Spleen (tissue), 11 donors: ENCODE results near the gene BANK1. TPM values are rescaled to one million over a fixed set of nuclear protein-coding genes. Genes with fewer than 3 reads are reported as not detected.

Experiments
- DNase-seq: peaks from one replicate; pipeline ENCODE4 v3.0.0-alpha.2; 2020
- H3K27ac ChIP-seq, 8 donors: fragments of 200-600 bp; sonication (generic) in 7 of 8; 1 replicate in 4 of 8; 2 replicates in 4 of 8; pipeline versions ENCODE4 v1.5.0 to v1.8.0; 2016 to 2021; ENCODE audit warnings: inconsistent platforms in 4 of 8, mild to moderate bottlenecking in 4 of 8, moderate library complexity in 1 of 8
- H3K27me3 ChIP-seq, 7 donors: fragments of 200-600 bp; sonication (generic) in 6 of 7; replicated peaks in 1 of 7; 1 replicate in 4 of 7; 2 replicates in 3 of 7; pipeline versions ENCODE4 v1.5.0 to v1.8.0; 2016 to 2021; ENCODE audit warnings: inconsistent platforms in 3 of 7, mild to moderate bottlenecking in 1 of 7
- H3K36me3 ChIP-seq, 6 donors: fragments of 200-600 bp; sonication (generic) in 5 of 6; 1 replicate in 4 of 6; 2 replicates in 2 of 6; pipeline versions ENCODE4 v1.5.0 to v1.8.0; 2016 to 2021; ENCODE audit warnings: inconsistent platforms in 2 of 6
- H3K4me1 ChIP-seq, 6 donors: fragments of 200-600 bp; sonication (generic) in 5 of 6; 1 replicate in 3 of 6; 2 replicates in 3 of 6; pipeline versions ENCODE4 v1.5.0 to v1.8.0; 2016 to 2021; ENCODE audit warnings: inconsistent platforms in 3 of 6
- H3K4me3 ChIP-seq, 8 donors: fragments of 200-600 bp; sonication (generic) in 7 of 8; 1 replicate in 4 of 8; 2 replicates in 4 of 8; pipeline versions ENCODE4 v1.5.0 to v1.8.0; 2016 to 2021; ENCODE audit warnings: inconsistent platforms in 4 of 8, mild to moderate bottlenecking in 4 of 8, moderate library complexity in 2 of 8
- H3K9me3 ChIP-seq, 8 donors: fragments of 200-600 bp; sonication (generic) in 7 of 8; 1 replicate in 4 of 8; 2 replicates in 4 of 8; pipeline versions ENCODE4 v1.5.0 to v1.8.0; 2016 to 2021; ENCODE audit warnings: inconsistent platforms in 4 of 8
- POLR2A ChIP-seq, 3 donors: fragments of 450-650 bp; IDR thresholded peaks; one replicate each; pipeline ENCODE4 v1.5.1; 2017; ENCODE audit warnings: antibody characterized with exemption in 3 of 3, mild to moderate bottlenecking in 1 of 3
- POLR2AphosphoS5 ChIP-seq, 3 donors: sonication (generic); formaldehyde crosslinking; IDR thresholded peaks; one replicate each; pipeline ENCODE4 v1.5.1; 2017; ENCODE audit warnings: antibody characterized with exemption in 3 of 3
- intact Hi-C: fragments of 100-400 bp; cut with DNase I; formaldehyde crosslinking; loops from one replicate; pipeline ENCODE4 v1.15.0; 2023; ENCODE audit warnings: low total_unique reads
- polyA plus RNA-seq, 3 donors: library from polyadenylated mRNA; stranded (reverse); fragments of 200-250 nt; gene quantifications; one replicate each; pipeline ENCODE4 v1.2.1, GENCODE V29; 2013
- total RNA-seq, 7 donors: library from RNA; depleted of rRNA in 3 of 7; stranded (reverse); fragments of >200 nt in 3 of 7; fragmentation: NEBNext Ultra II Directional in 4 of 7; extraction: Animal tissue kit (Norgen Biotek cat#: 25700) in 4 of 7; gene quantifications; one replicate each; pipeline versions ENCODE4 v1.1.0 to v1.2.1, GENCODE V29; 2016 to 2021
- TF ChIP-seq, protein P1 (sequence below), 11 experiments: fragments of 200-600 bp in 7 of 11; fragments of 450-650 bp in 4 of 11; sonication (generic) in 4 of 11; IDR thresholded peaks in 8 of 11; conservative IDR thresholded peaks in 3 of 11; 1 replicate in 7 of 11; 2 replicates in 4 of 11; pipeline versions ENCODE4 v1.4.0 to v1.8.0; 2016 to 2021; ENCODE audit warnings: antibody characterized with exemption in 11 of 11, inconsistent platforms in 4 of 11, mild to moderate bottlenecking in 1 of 11
- donor health status: healthy with polysubstance abuse.
- donor health status: DM: no; HTN: no; CAD: no; lungs with moderate emphysema.
- donor health status: DM: no; HTN: no; CAD: no.
- donor health status: Bipolar disorder and iron deficiency.
- donor health status: healthy.
- donor health status: DM: no; HTN: no; CAD: no.
- donor health status: DM: yes; HTN: yes; CAD: no.

The BANK1 gene
- total and polyA plus RNA-seq, 10 donors = 105 to 208 (median 139) TPM

DNA sequence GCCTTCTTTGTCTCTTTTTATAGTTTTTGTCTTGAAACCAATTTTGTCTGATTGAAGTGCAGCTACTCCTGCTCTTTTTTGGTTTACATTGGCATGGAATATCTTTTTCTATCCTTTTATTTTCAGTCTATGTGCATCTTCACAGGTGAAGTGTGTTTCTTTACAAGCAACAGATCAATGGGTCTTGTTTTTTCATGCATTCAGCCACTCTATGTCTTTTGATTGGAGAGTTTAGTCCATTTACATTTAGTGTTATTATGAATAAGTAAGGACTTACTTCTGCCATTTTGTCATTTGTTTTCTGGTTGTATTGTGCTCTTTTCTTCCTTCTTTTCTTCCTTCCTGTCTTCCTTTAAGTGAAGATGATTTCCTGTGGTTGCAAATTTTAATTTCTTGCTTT lies 330.3 kb downstream of the BANK1 start:
- Histone ChIP-seq H3K27me3 (no peaks in the 10 kb centered on the region), H3K4me3 (no peak overlapping the region), H3K4me1 (no peaks in the 10 kb centered on the region), H3K9me3 (peaks cover 0 to 42% (median 32%) of the 10 kb centered on the region in 8 donors), H3K36me3 (no peaks in the 10 kb centered on the region), H3K27ac (no peak overlapping the region)
- DNase-seq = no peak
- intact Hi-C loops = no loop called here
- TF ChIP-seq, protein P1, sequence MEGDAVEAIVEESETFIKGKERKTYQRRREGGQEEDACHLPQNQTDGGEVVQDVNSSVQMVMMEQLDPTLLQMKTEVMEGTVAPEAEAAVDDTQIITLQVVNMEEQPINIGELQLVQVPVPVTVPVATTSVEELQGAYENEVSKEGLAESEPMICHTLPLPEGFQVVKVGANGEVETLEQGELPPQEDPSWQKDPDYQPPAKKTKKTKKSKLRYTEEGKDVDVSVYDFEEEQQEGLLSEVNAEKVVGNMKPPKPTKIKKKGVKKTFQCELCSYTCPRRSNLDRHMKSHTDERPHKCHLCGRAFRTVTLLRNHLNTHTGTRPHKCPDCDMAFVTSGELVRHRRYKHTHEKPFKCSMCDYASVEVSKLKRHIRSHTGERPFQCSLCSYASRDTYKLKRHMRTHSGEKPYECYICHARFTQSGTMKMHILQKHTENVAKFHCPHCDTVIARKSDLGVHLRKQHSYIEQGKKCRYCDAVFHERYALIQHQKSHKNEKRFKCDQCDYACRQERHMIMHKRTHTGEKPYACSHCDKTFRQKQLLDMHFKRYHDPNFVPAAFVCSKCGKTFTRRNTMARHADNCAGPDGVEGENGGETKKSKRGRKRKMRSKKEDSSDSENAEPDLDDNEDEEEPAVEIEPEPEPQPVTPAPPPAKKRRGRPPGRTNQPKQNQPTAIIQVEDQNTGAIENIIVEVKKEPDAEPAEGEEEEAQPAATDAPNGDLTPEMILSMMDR (IDR thresholded peaks at IDR 0.05 in 8 of 11, conservative IDR thresholded peaks at IDR 0.05 in 3 of 11) = no peak
- TF ChIP-seq POLR2AphosphoS5 (IDR thresholded peaks at IDR 0.05) (no peak), POLR2A (IDR thresholded peaks at IDR 0.05) (no peak)
